ENCODE data around the gene EPDR1.

- TF ChIP-seq CTCF (IDR thresholded peaks at IDR 0.05; ENCODE audit: poor library complexity, severe bottlenecking) (no peak), EZH2 (IDR thresholded peaks at IDR 0.05; ENCODE audit: borderline replicate concordance, insufficient read depth, low read length, poor library complexity, severe bottlenecking) (no peak), MXI1 (conservative IDR thresholded peaks at IDR 0.05; ENCODE audit: poor library complexity, severe bottlenecking) (no peak)
- TF ChIP-seq, protein P1, sequence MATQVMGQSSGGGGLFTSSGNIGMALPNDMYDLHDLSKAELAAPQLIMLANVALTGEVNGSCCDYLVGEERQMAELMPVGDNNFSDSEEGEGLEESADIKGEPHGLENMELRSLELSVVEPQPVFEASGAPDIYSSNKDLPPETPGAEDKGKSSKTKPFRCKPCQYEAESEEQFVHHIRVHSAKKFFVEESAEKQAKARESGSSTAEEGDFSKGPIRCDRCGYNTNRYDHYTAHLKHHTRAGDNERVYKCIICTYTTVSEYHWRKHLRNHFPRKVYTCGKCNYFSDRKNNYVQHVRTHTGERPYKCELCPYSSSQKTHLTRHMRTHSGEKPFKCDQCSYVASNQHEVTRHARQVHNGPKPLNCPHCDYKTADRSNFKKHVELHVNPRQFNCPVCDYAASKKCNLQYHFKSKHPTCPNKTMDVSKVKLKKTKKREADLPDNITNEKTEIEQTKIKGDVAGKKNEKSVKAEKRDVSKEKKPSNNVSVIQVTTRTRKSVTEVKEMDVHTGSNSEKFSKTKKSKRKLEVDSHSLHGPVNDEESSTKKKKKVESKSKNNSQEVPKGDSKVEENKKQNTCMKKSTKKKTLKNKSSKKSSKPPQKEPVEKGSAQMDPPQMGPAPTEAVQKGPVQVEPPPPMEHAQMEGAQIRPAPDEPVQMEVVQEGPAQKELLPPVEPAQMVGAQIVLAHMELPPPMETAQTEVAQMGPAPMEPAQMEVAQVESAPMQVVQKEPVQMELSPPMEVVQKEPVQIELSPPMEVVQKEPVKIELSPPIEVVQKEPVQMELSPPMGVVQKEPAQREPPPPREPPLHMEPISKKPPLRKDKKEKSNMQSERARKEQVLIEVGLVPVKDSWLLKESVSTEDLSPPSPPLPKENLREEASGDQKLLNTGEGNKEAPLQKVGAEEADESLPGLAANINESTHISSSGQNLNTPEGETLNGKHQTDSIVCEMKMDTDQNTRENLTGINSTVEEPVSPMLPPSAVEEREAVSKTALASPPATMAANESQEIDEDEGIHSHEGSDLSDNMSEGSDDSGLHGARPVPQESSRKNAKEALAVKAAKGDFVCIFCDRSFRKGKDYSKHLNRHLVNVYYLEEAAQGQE (IDR thresholded peaks at IDR 0.05; ENCODE audit: borderline replicate concordance) = no peak
Measured at GRCh38 chr7:38000272-38000671, 79.8 kb downstream of the EPDR1 start.

All from neural cell (in vitro differentiated cells).